Measurements from ENCODE around the gene SPTLC3. TPM values are rescaled to one million over a fixed set of nuclear protein-coding genes. Genes with fewer than 3 reads are reported as not detected.
"Not testable (repeated sequence)": the region's sequence is repeated elsewhere in the genome, so short reads cannot be mapped to it uniquely, and the experiment has no call there.

The SPTLC3 gene
- total and polyA plus RNA-seq, 4 donors = 1.4 to 12.1 (median 2.9) TPM

DNA sequence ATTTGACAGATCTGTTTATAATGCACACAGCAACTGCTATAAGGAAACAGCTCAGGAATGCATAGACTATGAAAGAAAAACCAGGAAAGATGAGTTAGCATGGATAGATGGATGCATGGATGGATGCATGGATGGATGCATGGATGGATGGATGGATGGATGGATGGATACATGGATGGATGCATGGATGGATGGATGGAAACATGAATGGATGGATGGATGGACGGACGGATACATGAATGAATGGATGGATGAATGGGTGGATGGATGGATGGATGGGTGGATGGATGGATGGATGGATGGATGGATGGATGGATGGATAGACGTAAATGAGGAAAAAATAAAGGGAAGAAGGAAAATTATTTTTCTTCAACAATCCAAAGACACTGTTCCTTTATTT, 29.1 kb upstream of the SPTLC3 start:
- WGBS, 2 donors = 86 to 90% methylated on average over 3 of the region's 3 CpGs
- H3K27me3 ChIP-seq (ENCODE audit: control insufficient read depth in 1 of 2, insufficient read depth in 2 of 2, low read length in 1 of 2); H3K27ac ChIP-seq (ENCODE audit: low read depth in 1 of 2, low read length in 2 of 2); ATAC-seq (ENCODE audit: low FRiP score); H3K36me3 ChIP-seq (ENCODE audit: control insufficient read depth in 1 of 2, insufficient read depth in 2 of 2, low read length in 1 of 2); H3K4me3 ChIP-seq (ENCODE audit: low read length in 2 of 2); H3K9me3 ChIP-seq (ENCODE audit: control insufficient read depth, low read length); H3K4me1 ChIP-seq (ENCODE audit: control insufficient read depth in 1 of 2, insufficient read depth in 2 of 2, low read length in 2 of 2); DNase-seq; intact Hi-C loops (cut with DNase I): not testable (repeated sequence)

DNA sequence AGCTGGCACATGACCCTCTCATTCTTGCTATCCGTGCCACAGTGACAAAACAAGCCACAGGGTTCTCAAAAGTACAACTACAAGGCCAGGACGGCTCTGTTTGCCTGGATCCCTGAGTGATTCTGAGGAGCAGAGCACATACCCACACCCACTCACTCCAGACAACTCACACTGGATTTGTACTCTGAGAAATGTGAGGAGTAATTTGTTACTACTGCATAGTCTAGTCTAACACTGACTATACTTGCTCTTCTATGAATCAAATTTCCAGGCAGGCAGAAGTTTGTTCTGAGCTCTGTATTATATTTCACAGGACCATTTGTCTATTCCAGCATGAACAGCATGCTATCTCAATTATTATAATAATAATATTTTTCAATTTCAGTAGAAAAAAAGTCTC, 26.7 kb upstream of the SPTLC3 start:
- intact Hi-C loops (cut with DNase I) = no loop called here
- Histone ChIP-seq H3K4me3 (ENCODE audit: low read length in 2 of 2) (no peak overlapping the region), H3K27ac (ENCODE audit: low read depth in 1 of 2, low read length in 2 of 2) (no peak overlapping the region), H3K4me1 (ENCODE audit: control insufficient read depth in 1 of 2, insufficient read depth in 2 of 2, low read length in 2 of 2) (no peaks in the 10 kb centered on the region), H3K36me3 (ENCODE audit: control insufficient read depth in 1 of 2, insufficient read depth in 2 of 2, low read length in 1 of 2) (no peaks in the 10 kb centered on the region), H3K27me3 (ENCODE audit: control insufficient read depth in 1 of 2, insufficient read depth in 2 of 2, low read length in 1 of 2) (no peaks in the 10 kb centered on the region), H3K9me3 (ENCODE audit: control insufficient read depth, low read length) (peaks cover 2% of the 10 kb centered on the region)
- DNase-seq (no peak), ATAC-seq (ENCODE audit: low FRiP score) (no peak)
- 75 to 78% methylated on average over 2 of the region's 2 CpGs for WGBS, 2 donors

DNA sequence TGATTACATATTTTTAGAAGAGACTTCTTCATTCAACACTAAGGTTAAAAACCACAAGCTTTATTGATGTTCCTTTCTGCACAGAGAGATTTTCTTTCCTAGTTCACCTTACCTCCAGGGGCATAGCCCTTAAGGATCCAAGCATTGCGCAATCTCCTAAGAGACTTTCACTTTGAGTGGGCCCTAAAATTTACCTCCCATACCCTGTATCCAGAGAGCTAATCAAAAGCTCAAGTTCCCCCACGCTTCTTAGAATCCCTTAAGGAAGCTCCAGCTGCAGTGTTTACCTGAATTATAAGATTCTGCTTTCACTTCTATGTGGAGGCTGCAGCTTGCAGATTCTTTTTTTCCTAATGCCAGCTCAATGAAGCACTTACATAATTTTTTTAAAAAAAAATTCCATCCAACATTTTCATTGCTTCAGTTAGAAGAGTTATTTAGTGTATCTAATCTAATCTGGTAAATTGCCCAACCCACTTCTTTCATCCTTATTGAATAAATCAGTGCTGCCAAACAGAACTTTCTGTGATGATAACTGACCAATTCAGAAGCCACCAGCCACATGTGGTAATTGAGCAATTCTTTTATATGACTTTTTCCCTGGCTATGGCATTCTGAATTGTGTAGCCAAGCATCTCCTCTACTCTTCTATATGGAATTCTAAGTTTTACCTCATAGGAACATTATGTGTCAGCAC, 24.6 kb upstream of the SPTLC3 start:
- Histone ChIP-seq H3K27ac (ENCODE audit: low read depth in 1 of 2, low read length in 2 of 2) (no peak overlapping the region), H3K27me3 (ENCODE audit: control insufficient read depth in 1 of 2, insufficient read depth in 2 of 2, low read length in 1 of 2) (no peaks in the 10 kb centered on the region), H3K4me3 (ENCODE audit: low read length in 2 of 2) (no peak overlapping the region), H3K36me3 (ENCODE audit: control insufficient read depth in 1 of 2, insufficient read depth in 2 of 2, low read length in 1 of 2) (no peaks in the 10 kb centered on the region), H3K4me1 (ENCODE audit: control insufficient read depth in 1 of 2, insufficient read depth in 2 of 2, low read length in 2 of 2) (no peaks in the 10 kb centered on the region), H3K9me3 (ENCODE audit: control insufficient read depth, low read length) (peaks cover 2% of the 10 kb centered on the region)
- ATAC-seq (ENCODE audit: low FRiP score) (no peak), DNase-seq (no peak)
- WGBS, 2 donors = 79 to 86% methylated on average over 2 of the region's 2 CpGs
- intact Hi-C loops (cut with DNase I) = no loop called here

DNA sequence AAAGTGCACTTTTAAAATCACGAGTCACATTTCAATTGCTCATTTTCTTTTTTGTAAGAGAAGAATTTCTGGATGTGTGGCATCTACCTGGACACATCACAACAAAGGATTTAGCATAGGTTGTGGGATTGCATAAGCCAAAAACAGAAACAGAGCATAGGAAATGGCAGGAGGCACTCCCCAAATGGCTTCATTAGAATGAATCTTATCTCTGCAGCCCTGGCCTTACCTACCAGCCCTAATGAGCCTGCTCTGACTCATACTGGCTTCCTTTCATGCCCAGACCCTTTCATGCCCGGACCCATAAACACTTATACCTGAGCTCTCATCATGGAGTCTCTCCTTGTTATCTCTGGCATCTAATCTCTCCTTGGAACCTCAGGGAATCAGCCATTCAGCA, 23.9 kb upstream of the SPTLC3 start:
- Histone ChIP-seq H3K4me1 (ENCODE audit: control insufficient read depth in 1 of 2, insufficient read depth in 2 of 2, low read length in 2 of 2) (no peaks in the 10 kb centered on the region), H3K9me3 (ENCODE audit: control insufficient read depth, low read length) (peaks cover 2% of the 10 kb centered on the region), H3K36me3 (ENCODE audit: control insufficient read depth in 1 of 2, insufficient read depth in 2 of 2, low read length in 1 of 2) (no peaks in the 10 kb centered on the region), H3K27ac (ENCODE audit: low read depth in 1 of 2, low read length in 2 of 2) (no peak overlapping the region), H3K4me3 (ENCODE audit: low read length in 2 of 2) (no peak overlapping the region), H3K27me3 (ENCODE audit: control insufficient read depth in 1 of 2, insufficient read depth in 2 of 2, low read length in 1 of 2) (no peaks in the 10 kb centered on the region)
- WGBS, 2 donors = 54 to 79% methylated on average over 2 of the region's 2 CpGs
- DNase-seq (no peak), ATAC-seq (ENCODE audit: low FRiP score) (no peak)
- intact Hi-C loops (cut with DNase I) = no loop called here

DNA sequence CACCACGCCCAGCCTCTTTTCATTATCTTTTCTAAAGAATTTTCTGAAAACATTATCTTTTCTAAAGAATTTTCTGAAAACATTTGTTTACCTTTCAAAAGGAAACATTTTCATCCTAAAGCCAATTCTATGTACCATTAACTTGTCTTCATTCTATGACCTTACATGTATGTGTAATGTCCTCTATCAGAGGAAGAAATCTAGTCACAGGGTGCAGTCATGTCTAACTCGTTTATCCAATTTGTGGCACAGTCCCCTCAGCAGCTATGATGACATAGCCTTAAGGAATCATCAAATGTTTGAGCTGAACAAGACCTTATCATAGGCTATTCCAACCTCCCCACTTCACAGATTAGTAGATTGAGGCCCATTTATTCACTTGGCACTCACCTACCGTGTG, 21.5 kb upstream of the SPTLC3 start:
- intact Hi-C loops (cut with DNase I) = no loop called here

DNA sequence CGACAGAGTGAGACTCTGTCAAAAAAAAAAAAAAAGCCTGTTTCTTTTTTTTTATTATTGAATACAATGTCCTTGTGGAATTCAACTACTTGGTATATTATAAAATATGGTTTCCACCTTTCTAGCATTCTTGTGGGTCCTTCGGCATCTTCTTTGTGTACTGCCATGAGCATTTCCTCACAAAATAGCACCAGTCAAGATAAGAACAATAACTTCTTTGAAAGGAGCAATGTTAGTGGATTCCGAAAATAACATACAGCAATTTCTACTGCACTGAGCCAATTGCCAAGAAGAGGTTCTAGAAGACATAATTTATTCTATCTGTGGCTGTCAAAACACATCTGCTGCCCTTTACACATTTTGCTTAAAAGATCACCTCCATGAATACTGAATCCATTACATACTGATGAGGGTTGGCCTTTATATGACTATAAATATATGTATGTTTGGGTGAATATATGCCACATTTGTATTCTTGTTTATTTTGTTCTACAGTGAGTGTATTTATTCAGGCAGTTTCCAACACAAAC, 19.1 kb upstream of the SPTLC3 start:
- Histone ChIP-seq H3K9me3 (ENCODE audit: control insufficient read depth, low read length) (no peaks in the 10 kb centered on the region), H3K27ac (ENCODE audit: low read depth in 1 of 2, low read length in 2 of 2) (no peak overlapping the region), H3K4me3 (ENCODE audit: low read length in 2 of 2) (no peak overlapping the region), H3K4me1 (ENCODE audit: control insufficient read depth in 1 of 2, insufficient read depth in 2 of 2, low read length in 2 of 2) (no peaks in the 10 kb centered on the region), H3K36me3 (ENCODE audit: control insufficient read depth in 1 of 2, insufficient read depth in 2 of 2, low read length in 1 of 2) (no peaks in the 10 kb centered on the region), H3K27me3 (ENCODE audit: control insufficient read depth in 1 of 2, insufficient read depth in 2 of 2, low read length in 1 of 2) (no peaks in the 10 kb centered on the region)
- WGBS, 2 donors = 66 to 71% methylated on average over 3 of the region's 3 CpGs
- intact Hi-C loops (cut with DNase I) = no loop called here
- DNase-seq (no peak), ATAC-seq (ENCODE audit: low FRiP score) (no peak)

More for the DNA sequence above, 21.5 kb upstream of the SPTLC3 start:
- Histone ChIP-seq H3K27me3 (ENCODE audit: control insufficient read depth in 1 of 2, insufficient read depth in 2 of 2, low read length in 1 of 2) (no peaks in the 10 kb centered on the region), H3K9me3 (ENCODE audit: control insufficient read depth, low read length) (no peaks in the 10 kb centered on the region), H3K36me3 (ENCODE audit: control insufficient read depth in 1 of 2, insufficient read depth in 2 of 2, low read length in 1 of 2) (no peaks in the 10 kb centered on the region), H3K4me3 (ENCODE audit: low read length in 2 of 2) (no peak overlapping the region), H3K27ac (ENCODE audit: low read depth in 1 of 2, low read length in 2 of 2) (no peak overlapping the region), H3K4me1 (ENCODE audit: control insufficient read depth in 1 of 2, insufficient read depth in 2 of 2, low read length in 2 of 2) (no peaks in the 10 kb centered on the region)
- no peak for DNase-seq
- ATAC-seq (ENCODE audit: low FRiP score) = no peak
- 72 to 79% methylated on average over 3 of the region's 3 CpGs for WGBS, 2 donors

DNA sequence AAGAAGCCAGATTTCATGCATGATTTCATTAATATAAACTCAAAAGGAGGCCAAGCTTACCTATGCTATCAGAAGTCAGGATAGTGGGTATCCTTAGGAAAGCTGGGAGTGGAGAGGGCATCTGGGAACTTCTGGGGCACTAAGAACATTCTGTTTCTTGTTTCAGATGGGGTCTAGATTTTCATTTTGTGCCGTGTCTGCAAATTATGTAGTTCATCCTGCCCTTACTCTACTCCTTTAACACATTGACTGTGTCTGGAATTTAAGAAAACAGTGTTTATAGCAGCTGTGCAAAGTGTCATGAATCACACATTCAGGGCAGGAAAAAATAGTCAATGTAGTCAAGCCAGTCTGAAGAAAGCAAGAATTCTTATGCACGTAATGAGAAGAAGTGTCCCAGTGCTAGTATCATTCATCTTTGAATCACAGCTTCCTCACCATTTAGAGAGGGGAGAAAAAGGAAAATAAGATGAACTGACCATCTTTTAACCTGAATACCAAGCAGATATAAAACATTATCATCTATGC, 11.6 kb upstream of the SPTLC3 start:
- DNase-seq (no peak), ATAC-seq (ENCODE audit: low FRiP score) (no peak)
- Histone ChIP-seq H3K27me3 (ENCODE audit: control insufficient read depth in 1 of 2, insufficient read depth in 2 of 2, low read length in 1 of 2) (peaks cover 0 to 1% of the 10 kb centered on the region in 2 donors), H3K9me3 (ENCODE audit: control insufficient read depth, low read length) (peaks cover under 1% of the 10 kb centered on the region), H3K4me3 (ENCODE audit: low read length in 2 of 2) (no peak overlapping the region), H3K36me3 (ENCODE audit: control insufficient read depth in 1 of 2, insufficient read depth in 2 of 2, low read length in 1 of 2) (no peaks in the 10 kb centered on the region), H3K27ac (ENCODE audit: low read depth in 1 of 2, low read length in 2 of 2) (no peak overlapping the region), H3K4me1 (ENCODE audit: control insufficient read depth in 1 of 2, insufficient read depth in 2 of 2, low read length in 2 of 2) (no peaks in the 10 kb centered on the region)
- 15 to 24% methylated on average over 2 of the region's 2 CpGs for WGBS, 2 donors
- intact Hi-C loops (cut with DNase I) = no loop called here

DNA sequence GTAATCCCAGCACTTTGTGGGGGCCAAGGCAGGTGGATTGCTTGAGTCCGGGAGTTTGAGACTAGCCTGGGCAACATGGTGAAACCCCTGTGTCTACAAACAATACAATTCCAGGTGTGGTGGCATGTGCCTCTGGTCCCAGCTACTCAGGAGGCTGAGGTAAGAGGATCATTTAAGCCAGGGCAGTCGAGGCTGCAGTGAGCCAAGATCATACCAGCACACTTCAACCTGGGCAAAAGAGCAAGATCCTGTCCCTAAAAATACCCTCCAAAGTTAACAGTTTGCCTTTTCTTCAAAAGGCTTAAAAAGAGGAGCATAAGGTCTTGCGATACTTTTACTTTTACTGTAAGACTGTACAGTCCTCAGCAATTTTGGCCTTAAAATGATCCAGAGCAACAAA, 10.7 kb upstream of the SPTLC3 start:
- 84% methylated on average over 3 of the region's 3 CpGs for WGBS, 2 donors
- DNase-seq (no peak), ATAC-seq (ENCODE audit: low FRiP score) (no peak)
- no peak overlapping the region for H3K27ac ChIP-seq (ENCODE audit: low read depth in 1 of 2, low read length in 2 of 2)
- peaks cover 0 to 2% of the 10 kb centered on the region in 2 donors for H3K27me3 ChIP-seq (ENCODE audit: control insufficient read depth in 1 of 2, insufficient read depth in 2 of 2, low read length in 1 of 2)
- H3K4me3 ChIP-seq (ENCODE audit: low read length in 2 of 2) = no peak overlapping the region
- intact Hi-C loops (cut with DNase I) = no loop called here
- no peaks in the 10 kb centered on the region for H3K4me1 ChIP-seq (ENCODE audit: control insufficient read depth in 1 of 2, insufficient read depth in 2 of 2, low read length in 2 of 2)
- peaks cover 1% of the 10 kb centered on the region for H3K9me3 ChIP-seq (ENCODE audit: control insufficient read depth, low read length)
- H3K36me3 ChIP-seq (ENCODE audit: control insufficient read depth in 1 of 2, insufficient read depth in 2 of 2, low read length in 1 of 2) = no peaks in the 10 kb centered on the region

DNA sequence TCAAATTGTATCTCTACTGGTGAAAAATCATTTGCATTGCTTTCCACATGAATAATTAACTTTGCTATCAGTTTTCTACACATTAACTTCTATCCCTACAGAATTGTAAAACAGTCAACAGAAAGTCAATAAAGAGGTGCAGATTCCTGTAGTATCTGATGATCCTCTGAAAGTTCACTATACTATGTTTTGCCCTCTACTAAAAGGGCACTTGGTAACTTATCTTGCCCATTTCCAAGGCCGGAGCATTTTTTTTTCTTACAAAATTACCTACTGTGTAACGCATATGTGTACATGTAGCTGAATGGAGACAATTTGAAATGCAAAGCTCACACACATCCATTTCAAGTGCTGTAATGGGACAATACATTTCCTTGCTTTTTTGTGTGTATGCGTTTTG, 9.6 kb upstream of the SPTLC3 start:
- WGBS, 2 donors = 87 to 91% methylated on average over 3 of the region's 3 CpGs
- Histone ChIP-seq H3K36me3 (ENCODE audit: control insufficient read depth in 1 of 2, insufficient read depth in 2 of 2, low read length in 1 of 2) (no peaks in the 10 kb centered on the region), H3K4me1 (ENCODE audit: control insufficient read depth in 1 of 2, insufficient read depth in 2 of 2, low read length in 2 of 2) (no peaks in the 10 kb centered on the region), H3K27ac (ENCODE audit: low read depth in 1 of 2, low read length in 2 of 2) (no peak overlapping the region), H3K9me3 (ENCODE audit: control insufficient read depth, low read length) (peaks cover 1% of the 10 kb centered on the region), H3K27me3 (ENCODE audit: control insufficient read depth in 1 of 2, insufficient read depth in 2 of 2, low read length in 1 of 2) (peaks cover 0 to 2% of the 10 kb centered on the region in 2 donors), H3K4me3 (ENCODE audit: low read length in 2 of 2) (no peak overlapping the region)
- intact Hi-C loops (cut with DNase I) = no loop called here
- ATAC-seq (ENCODE audit: low FRiP score) (no peak), DNase-seq (no peak)

Data from aorta (tissue), 5 donors.